22Rv1 (cell line): ENCODE results near the gene HDAC5.

Experiments used
- ZFX ChIP-seq: fragments of 450-650 bp; IDR thresholded peaks from 2 replicates; pipeline ENCODE4 v1.6.1; 2017; ENCODE audit warnings: antibody characterized with exemption, borderline replicate concordance
- TF ChIP-seq, protein P1 (sequence below): fragments of 450-650 bp; IDR thresholded peaks from 2 replicates; pipeline ENCODE4 v1.5.1; 2017; ENCODE audit warnings: mild to moderate bottlenecking

DNA sequence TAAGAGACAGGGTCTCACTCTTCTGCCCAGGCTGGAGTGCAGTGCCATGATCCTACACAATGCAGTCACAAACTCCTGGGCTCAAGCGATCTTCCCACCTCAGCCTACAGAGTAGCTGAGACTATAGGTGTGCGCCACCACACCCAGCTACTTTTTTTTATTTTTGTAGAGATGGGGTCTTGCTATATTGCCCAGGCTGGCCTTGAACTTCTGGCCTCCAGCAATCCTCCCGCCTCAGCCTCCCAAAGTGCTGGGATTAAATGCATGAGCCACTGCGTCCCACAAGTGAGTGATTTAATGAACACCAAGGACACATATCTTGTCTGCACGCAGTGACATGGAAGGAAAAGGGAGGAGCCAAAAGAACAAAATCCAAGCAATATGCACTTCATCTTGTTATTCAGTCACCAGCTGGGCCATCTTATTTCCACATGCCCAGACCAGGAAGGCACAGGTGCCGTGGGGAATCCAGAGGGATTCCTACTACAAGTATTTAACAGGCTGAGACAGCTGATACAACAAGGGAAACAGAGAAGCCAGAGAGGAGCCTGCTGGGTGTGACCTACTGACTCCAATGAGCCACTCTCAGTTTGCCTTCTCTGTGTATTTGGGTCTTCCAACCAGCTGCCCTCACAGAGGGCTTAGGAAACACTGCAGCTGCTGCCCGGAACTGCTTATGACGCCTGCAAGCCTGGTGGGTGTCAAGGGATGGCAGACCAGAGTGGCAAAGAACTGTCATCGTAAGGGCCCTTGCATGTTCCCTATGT lies 74.0 kb downstream of the HDAC5 start:
- TF ChIP-seq, protein P1, sequence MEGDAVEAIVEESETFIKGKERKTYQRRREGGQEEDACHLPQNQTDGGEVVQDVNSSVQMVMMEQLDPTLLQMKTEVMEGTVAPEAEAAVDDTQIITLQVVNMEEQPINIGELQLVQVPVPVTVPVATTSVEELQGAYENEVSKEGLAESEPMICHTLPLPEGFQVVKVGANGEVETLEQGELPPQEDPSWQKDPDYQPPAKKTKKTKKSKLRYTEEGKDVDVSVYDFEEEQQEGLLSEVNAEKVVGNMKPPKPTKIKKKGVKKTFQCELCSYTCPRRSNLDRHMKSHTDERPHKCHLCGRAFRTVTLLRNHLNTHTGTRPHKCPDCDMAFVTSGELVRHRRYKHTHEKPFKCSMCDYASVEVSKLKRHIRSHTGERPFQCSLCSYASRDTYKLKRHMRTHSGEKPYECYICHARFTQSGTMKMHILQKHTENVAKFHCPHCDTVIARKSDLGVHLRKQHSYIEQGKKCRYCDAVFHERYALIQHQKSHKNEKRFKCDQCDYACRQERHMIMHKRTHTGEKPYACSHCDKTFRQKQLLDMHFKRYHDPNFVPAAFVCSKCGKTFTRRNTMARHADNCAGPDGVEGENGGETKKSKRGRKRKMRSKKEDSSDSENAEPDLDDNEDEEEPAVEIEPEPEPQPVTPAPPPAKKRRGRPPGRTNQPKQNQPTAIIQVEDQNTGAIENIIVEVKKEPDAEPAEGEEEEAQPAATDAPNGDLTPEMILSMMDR, result no peak
- TF ChIP-seq ZFX, result no peak
